Thymus (tissue), 11 donors: ENCODE measurements around the gene GAL. TPM values are rescaled to one million over a fixed set of nuclear protein-coding genes. Genes with fewer than 3 reads are reported as not detected.

Experiments
- DNase-seq, 9 donors: peaks; one replicate each; pipeline ENCODE4 v3.0.0-alpha.2; 2013; ENCODE audit warnings: low spot score in 9 of 9, low read depth in 6 of 9, missing footprints in 1 of 9
- H3K27ac ChIP-seq, 2 donors: one replicate each; pipeline ENCODE4 v1.5.1; 2013; ENCODE audit warnings: control low read depth in 1 of 2, low read depth in 1 of 2, low read length in 1 of 2, mild to moderate bottlenecking in 1 of 2, moderate library complexity in 1 of 2
- H3K27me3 ChIP-seq, 2 donors: one replicate each; pipeline ENCODE4 v1.5.1; 2013; ENCODE audit warnings: low read length in 1 of 2; ENCODE audit not compliant: control insufficient read depth in 2 of 2, insufficient read depth in 1 of 2
- H3K36me3 ChIP-seq, 2 donors: one replicate each; pipeline ENCODE4 v1.5.1; 2013; ENCODE audit warnings: low read length in 1 of 2, mild to moderate bottlenecking in 1 of 2, moderate library complexity in 1 of 2; ENCODE audit not compliant: control insufficient read depth in 2 of 2, insufficient read depth in 2 of 2
- H3K4me1 ChIP-seq, 2 donors: one replicate each; pipeline ENCODE4 v1.5.1; 2013; ENCODE audit warnings: low read length in 2 of 2; ENCODE audit not compliant: control insufficient read depth in 2 of 2, insufficient read depth in 2 of 2
- H3K4me3 ChIP-seq, 2 donors: one replicate each; pipeline ENCODE4 v1.5.1; 2013; ENCODE audit warnings: low read length in 2 of 2, control low read depth in 1 of 2, mild to moderate bottlenecking in 1 of 2
- H3K9me3 ChIP-seq, 2 donors: one replicate each; pipeline ENCODE4 v1.5.1; 2013; ENCODE audit warnings: low read length in 1 of 2, mild to moderate bottlenecking in 1 of 2; ENCODE audit not compliant: control insufficient read depth in 2 of 2, insufficient read depth in 1 of 2
- WGBS: extraction: QIAGEN DNeasy Blood & Tissue Kit; methylation state at CpG from one replicate; pipeline ENCODE4 v1.1.7; 2013; 5-methylcytosine and 5-hydroxymethylcytosine counted together
- polyA plus RNA-seq: library from polyadenylated mRNA; stranded (reverse); fragments of 200-250 nt; gene quantifications from one replicate; pipeline ENCODE4 v1.2.3, GENCODE V29; 2013
- total RNA-seq: library from RNA; stranded (reverse); fragments of 120-200 nt; gene quantifications from one replicate; pipeline ENCODE4 v1.2.4, GENCODE V29; 2013
- donor health status: healthy.

Gene GAL
- total and polyA plus RNA-seq, 2 donors, result 0.42 to 10.0 TPM

DNA sequence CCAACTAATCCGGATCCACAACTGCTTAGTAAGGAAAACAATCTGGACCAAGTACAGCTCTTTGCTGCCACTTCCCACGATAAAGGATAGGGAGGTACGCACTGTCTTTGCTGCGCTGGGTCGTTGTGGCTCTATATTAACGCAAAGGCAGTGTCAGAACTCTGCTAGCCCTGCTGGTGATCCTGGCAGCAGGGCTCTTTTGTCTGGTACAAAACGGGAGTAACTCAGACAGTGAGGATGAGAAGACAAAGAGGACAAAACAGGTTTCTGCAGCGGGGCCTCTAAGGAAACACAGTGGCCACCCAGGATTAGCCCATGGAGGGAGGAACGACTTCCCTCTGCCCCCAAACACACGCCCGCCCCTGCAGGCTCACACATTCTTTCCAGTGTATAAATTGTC lies 26.1 kb downstream of the GAL start:
- H3K36me3 ChIP-seq, result no peaks in the 10 kb centered on the region
- H3K27ac ChIP-seq, result no peak overlapping the region
- no peak overlapping the region for H3K4me3 ChIP-seq
- 95% methylated on average over 11 of the region's 11 CpGs for WGBS
- no peaks in the 10 kb centered on the region for H3K27me3 ChIP-seq
- H3K9me3 ChIP-seq, result no peaks in the 10 kb centered on the region
- DNase-seq, result no peak
- peaks cover 0 to 4% of the 10 kb centered on the region in 2 donors for H3K4me1 ChIP-seq

DNA sequence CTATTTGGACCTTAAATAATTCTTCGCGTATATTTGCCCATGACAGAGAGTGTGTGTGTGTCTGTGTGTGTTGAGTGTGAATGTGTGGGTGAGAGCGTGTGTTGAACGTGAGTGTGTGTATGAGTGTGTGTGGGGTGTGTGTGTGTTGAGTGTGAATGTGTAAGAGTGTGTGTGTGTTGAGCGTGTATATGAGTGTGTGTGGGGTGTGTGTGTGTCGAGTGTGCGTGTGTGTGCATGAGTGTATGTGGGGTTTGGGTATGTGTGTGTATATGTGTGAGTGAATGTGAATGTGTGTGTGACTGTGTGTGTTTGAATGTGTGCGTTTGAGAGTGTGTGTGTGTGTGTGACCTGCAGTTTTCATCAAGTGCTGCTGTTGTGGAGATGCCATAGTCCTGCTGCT lies 26.8 kb downstream of the GAL start:
- Histone ChIP-seq H3K9me3 (no peaks in the 10 kb centered on the region), H3K27ac (no peak overlapping the region), H3K36me3 (no peaks in the 10 kb centered on the region), H3K27me3 (no peaks in the 10 kb centered on the region), H3K4me3 (no peak overlapping the region), H3K4me1 (peaks cover 0 to 4% of the 10 kb centered on the region in 2 donors)
- no peak for DNase-seq
- WGBS, result 97% methylated on average over 8 of the region's 8 CpGs

DNA sequence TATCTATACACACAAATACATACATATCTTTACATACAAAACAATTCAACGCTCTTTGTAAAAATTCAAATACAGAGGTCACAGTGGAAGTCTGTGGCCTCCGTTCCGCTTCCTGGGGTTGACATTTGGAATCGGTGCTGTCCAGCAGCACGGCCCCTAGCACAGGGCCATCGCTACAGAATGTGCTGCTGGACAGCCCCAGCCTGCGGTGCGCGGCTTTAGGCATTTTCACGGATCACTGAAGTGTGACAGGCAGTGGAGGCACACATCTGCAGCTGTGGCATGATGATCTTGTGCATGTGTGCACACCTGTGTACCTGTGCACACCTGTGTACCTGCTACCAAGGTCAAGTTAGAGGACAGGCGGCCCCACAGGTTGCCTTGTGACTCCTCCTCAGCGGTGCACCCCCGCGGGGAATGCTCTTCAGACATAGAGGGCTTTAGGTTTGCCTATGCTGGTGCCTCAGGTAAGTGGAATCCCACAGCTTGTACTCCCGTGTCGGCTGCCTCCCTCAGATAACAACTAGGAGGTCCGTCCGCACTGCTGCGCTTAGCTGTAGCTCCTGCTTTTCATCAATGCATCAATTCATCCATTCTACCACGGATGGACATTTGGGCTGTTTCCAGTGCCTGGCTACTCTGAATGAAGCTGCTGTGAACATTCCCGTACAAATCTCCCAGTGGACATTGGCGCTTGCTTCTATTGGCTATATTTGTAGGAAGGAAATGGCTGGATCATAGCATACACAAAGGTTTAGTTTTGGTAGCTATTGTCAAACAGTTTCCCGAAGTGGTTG lies 29.9 kb downstream of the GAL start:
- WGBS, result 95% methylated on average over 23 of the region's 23 CpGs
- no peaks in the 10 kb centered on the region for H3K36me3 ChIP-seq
- H3K9me3 ChIP-seq, result peaks cover 0 to 3% of the 10 kb centered on the region in 2 donors
- H3K4me3 ChIP-seq, result no peak overlapping the region
- no peaks in the 10 kb centered on the region for H3K4me1 ChIP-seq
- H3K27me3 ChIP-seq, result no peaks in the 10 kb centered on the region
- DNase-seq, result no peak
- no peak overlapping the region for H3K27ac ChIP-seq

DNA sequence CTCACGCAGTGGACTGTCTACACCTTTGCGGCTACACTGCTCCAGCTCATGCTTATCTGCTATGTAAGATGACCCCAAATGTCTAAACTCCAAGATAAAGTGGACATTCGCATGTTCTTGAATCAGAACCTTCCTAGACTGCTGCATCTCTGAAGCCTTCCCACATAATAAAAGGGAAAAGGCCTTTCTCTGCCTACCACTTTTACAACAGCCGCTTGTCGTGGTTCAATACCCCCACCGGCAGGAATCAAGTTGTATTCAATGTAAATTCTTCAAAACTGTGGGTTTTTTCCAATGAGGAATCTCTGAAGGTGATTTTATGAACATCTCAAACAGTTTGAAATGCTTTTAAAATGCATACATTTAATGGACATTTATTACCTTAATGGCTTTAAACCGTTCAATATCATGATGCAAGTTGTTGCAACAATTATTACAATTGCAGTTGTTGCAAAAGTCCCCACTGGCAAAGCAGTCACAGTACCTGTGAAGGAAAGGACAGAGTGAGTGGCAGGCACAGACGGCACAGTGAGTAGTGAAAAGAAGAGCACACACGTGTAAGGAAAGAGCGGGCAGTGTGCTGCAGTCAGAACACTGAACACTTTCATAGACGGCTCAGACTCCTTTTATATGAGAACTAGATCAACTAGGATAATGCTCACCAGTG lies 31.2 kb downstream of the GAL start:
- WGBS, result 97% methylated on average over 11 of the region's 11 CpGs

DNA sequence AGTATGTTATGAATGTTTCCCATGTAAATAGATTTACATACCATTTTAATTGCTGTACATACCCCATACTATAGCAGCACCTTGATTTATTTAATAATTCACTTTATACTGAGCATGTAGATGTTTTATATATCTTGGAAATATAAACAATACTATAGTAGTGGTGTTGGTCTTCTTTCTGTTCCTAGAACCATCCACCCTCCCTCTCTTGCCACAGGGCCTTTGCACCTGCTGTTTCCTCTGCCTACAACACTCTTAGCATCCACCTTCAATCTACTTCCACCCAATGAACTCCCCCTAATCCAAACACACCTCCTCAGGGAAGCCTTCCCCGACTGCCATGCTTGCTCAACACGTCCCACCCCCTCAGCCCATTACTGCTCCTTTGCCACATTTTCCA lies 36.7 kb downstream of the GAL start:
- 97% methylated on average over 2 of the region's 2 CpGs for WGBS
- Histone ChIP-seq H3K27me3 (no peaks in the 10 kb centered on the region), H3K4me3 (no peak overlapping the region), H3K4me1 (no peaks in the 10 kb centered on the region), H3K9me3 (peaks cover 0 to 3% of the 10 kb centered on the region in 2 donors), H3K27ac (no peak overlapping the region), H3K36me3 (no peaks in the 10 kb centered on the region)
- DNase-seq, result no peak

More for the DNA sequence above, 31.2 kb downstream of the GAL start:
- Histone ChIP-seq H3K4me1 (no peaks in the 10 kb centered on the region), H3K27me3 (no peaks in the 10 kb centered on the region), H3K9me3 (peaks cover 0 to 3% of the 10 kb centered on the region in 2 donors), H3K27ac (no peak overlapping the region), H3K4me3 (no peak overlapping the region), H3K36me3 (no peaks in the 10 kb centered on the region)
- DNase-seq, result no peak

DNA sequence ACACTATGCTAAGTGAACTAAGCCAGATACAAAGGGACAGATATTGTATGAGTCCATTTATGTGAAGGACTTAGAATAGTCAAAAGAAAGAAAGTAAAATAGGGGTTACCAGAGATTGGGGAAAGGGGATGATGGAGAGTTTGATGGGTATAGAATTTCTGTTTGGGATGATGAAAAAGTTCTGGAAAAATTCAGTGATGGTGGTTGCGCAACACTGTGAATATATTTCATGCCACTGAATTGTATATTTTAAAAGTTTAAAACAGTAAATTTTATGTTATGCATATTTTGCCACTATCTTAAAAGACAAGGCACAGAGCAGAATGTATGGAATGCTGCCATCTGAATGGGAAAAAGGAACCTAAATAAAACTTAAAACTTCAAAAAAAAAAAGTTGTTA lies 37.8 kb downstream of the GAL start:
- Histone ChIP-seq H3K9me3 (peaks cover 0 to 3% of the 10 kb centered on the region in 2 donors), H3K36me3 (no peaks in the 10 kb centered on the region), H3K27me3 (no peaks in the 10 kb centered on the region), H3K4me3 (no peak overlapping the region), H3K4me1 (no peaks in the 10 kb centered on the region), H3K27ac (no peak overlapping the region)
- 100% methylated on average over 1 of the region's 1 CpG for WGBS
- DNase-seq, result no peak

DNA sequence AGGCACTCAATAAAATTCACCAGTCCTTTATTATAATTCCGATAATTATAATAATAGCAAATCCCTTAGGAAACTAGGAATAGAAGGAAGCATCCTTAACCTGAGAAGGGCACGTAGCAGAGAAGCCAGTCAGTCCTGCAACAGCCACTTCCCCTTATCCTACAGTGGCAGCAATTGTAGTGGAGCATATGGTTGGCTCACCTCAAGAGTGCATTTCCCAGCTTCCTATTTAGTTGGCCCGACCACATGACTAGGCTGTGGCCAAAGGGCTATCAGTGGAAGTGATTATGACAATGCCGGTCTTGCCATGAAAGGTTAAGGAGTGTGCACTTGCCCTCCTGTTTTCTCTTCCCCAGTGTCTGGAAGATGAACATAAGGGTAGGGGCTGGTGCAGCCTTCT lies 39.9 kb downstream of the GAL start:
- Histone ChIP-seq H3K4me1 (no peaks in the 10 kb centered on the region), H3K9me3 (no peaks in the 10 kb centered on the region), H3K27me3 (no peaks in the 10 kb centered on the region), H3K27ac (no peak overlapping the region), H3K4me3 (no peak overlapping the region), H3K36me3 (no peaks in the 10 kb centered on the region)
- no peak for DNase-seq
- 78% methylated on average over 4 of the region's 4 CpGs for WGBS

DNA sequence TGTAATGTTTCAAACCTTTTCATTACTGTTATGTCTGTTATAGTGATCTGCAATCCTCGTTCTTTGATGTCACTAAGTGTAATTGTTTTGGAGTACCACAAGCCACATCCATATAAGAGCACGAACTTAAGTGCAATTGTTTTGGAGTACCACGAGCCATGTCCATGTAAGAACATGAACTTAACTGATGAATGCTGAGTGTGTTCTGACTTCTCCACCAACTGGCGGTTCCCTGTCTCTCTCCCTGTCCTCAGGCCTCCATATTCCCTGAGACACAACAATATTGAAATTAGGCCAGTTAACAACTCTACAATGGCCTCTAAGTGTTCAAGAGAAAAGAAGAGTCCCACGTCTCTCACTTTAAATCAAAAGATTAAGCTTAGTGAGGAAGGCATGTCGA lies 43.4 kb downstream of the GAL start:
- H3K27ac ChIP-seq, result no peak overlapping the region
- DNase-seq, result no peak
- no peak overlapping the region for H3K4me3 ChIP-seq
- no peaks in the 10 kb centered on the region for H3K27me3 ChIP-seq
- no peaks in the 10 kb centered on the region for H3K4me1 ChIP-seq
- WGBS, result 95% methylated on average over 6 of the region's 6 CpGs
- no peaks in the 10 kb centered on the region for H3K36me3 ChIP-seq
- H3K9me3 ChIP-seq, result no peaks in the 10 kb centered on the region

DNA sequence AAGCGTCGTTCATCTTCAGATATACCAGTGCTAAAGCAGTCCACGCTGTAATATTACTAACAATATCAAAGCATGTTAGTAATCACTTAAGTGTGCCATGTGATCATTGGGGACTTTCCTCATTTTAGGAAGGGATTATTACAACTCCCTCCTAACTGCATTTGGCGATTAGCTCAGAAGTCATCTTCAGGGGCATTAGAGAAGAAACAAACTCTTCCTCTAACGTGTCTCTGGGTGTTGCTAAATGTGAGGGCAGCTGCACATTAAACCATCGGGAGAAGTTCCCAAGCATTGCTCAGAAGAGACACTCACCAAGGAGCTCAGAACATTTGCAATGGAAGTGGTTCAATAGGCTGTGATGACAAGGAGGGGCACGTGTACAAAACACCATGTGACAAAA lies 49.8 kb downstream of the GAL start:
- H3K4me3 ChIP-seq, result no peak overlapping the region
- WGBS, result 97% methylated on average over 7 of the region's 7 CpGs
- no peaks in the 10 kb centered on the region for H3K27me3 ChIP-seq

More for the DNA sequence above, 49.8 kb downstream of the GAL start:
- H3K9me3 ChIP-seq, result no peaks in the 10 kb centered on the region
- no peak for DNase-seq
- no peaks in the 10 kb centered on the region for H3K4me1 ChIP-seq
- peaks cover 0 to 5% of the 10 kb centered on the region in 2 donors for H3K36me3 ChIP-seq
- no peak overlapping the region for H3K27ac ChIP-seq
